LNCaP clone FGC (cell line): ENCODE results near the gene LHPP.

Experiments used
- DNase-seq: peaks from one replicate; pipeline ENCODE4 v3.0.0-alpha.2; 2011; ENCODE audit warnings: low read depth
- H3K4me3 ChIP-seq: 2 replicates; pipeline ENCODE4 v1.5.1; 2011; ENCODE audit warnings: mild to moderate bottlenecking, low read depth, low read length, control low read depth
- TF ChIP-seq, protein P1 (sequence below): IDR thresholded peaks from 2 replicates; pipeline ENCODE4 v1.5.1; 2012; ENCODE audit warnings: mild to moderate bottlenecking; ENCODE audit not compliant: control insufficient read depth, insufficient read depth; ENCODE audit errors: extremely low read depth

LHPP gene

DNA sequence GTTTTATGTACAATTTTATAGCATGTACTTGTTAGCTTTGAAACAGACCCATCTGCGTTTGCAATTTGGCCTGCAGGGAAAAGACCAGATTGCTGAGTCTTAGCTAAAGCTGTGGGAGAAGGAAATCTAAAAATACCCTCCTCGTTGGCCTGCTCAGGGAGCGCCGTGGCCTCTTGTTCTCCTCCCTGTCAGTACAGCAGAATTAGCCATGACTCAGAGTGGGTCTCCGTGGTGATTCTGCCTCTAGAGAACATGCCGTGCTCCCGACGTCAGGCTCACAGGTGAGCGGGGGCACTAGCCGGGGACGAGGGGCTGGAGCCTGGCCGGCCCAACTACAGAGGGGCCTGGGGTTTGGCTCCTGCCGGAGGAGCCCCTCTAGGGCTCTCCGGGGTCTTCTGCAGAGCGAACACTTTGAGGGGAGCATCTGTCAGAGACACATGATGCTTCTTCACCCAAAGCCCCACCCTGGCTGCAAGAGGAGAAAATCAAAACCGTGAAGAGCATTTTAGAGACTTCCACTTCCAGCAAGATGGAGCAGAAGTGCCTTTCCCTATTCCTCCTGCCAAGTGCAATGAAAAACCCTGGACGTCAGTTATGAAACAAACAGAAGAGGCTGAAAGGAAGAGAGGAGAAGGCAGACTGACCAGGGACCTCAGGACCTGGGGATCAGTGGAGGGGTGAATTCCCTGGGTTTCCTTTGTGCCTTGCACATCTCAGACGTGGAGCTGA lies 98.9 kb downstream of the LHPP start:
- no peak overlapping the region for H3K4me3 ChIP-seq
- DNase-seq, result no peak
- TF ChIP-seq, protein P1, sequence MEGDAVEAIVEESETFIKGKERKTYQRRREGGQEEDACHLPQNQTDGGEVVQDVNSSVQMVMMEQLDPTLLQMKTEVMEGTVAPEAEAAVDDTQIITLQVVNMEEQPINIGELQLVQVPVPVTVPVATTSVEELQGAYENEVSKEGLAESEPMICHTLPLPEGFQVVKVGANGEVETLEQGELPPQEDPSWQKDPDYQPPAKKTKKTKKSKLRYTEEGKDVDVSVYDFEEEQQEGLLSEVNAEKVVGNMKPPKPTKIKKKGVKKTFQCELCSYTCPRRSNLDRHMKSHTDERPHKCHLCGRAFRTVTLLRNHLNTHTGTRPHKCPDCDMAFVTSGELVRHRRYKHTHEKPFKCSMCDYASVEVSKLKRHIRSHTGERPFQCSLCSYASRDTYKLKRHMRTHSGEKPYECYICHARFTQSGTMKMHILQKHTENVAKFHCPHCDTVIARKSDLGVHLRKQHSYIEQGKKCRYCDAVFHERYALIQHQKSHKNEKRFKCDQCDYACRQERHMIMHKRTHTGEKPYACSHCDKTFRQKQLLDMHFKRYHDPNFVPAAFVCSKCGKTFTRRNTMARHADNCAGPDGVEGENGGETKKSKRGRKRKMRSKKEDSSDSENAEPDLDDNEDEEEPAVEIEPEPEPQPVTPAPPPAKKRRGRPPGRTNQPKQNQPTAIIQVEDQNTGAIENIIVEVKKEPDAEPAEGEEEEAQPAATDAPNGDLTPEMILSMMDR, result no peak

DNA sequence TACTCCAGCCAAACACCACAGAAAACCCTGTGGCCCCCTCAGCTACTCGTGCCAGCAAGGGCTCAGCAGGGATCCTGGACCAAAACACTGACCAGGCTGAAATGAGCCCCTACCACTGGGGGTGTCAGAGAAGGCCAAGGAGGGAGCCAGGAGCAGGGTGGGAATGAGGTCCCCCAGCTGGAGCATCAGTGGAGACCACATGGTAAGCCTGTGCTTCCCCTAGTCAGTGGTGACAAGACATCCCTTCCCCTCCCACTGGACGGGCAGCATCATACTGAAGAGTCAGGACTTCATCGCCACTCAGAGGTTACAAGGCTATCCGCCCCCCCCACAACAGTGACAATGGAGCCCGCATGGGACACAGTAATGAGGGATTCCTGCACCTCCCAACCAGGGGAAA lies 99.6 kb downstream of the LHPP start:
- H3K4me3 ChIP-seq, result no peak overlapping the region
- no peak for DNase-seq
- TF ChIP-seq, protein P1, result no peak

DNA sequence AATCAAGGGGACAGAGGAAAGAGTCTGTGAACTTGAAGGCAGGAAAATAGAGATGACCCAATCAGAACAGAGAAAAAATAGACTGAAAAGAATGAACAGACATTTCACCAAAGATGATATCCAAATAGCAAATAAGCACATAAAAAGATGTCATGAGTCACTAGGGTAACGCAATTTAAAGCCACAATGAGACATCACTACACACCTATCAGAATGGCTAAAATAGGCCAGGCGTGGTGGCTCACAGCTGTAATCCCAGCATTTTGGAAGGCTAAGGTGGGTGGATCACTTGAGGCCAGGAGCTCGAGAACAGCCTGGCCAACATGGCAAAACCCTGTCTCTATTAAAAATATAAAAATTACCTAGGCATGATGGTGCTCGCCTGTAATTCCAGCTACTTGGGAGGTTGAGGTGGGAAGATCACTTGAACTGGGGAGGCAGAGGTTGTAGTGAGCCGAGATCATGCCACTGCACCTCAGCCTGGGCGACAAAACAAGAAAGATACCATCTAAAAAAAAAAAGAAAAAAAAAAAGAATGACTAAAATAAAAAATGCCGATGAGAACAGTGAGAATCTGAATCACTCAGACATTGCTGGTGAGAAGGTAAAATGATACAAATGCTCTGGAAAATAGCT lies 100.9 kb downstream of the LHPP start:
- TF ChIP-seq, protein P1, result no peak
- H3K4me3 ChIP-seq, result no peak overlapping the region
- DNase-seq, result no peak

DNA sequence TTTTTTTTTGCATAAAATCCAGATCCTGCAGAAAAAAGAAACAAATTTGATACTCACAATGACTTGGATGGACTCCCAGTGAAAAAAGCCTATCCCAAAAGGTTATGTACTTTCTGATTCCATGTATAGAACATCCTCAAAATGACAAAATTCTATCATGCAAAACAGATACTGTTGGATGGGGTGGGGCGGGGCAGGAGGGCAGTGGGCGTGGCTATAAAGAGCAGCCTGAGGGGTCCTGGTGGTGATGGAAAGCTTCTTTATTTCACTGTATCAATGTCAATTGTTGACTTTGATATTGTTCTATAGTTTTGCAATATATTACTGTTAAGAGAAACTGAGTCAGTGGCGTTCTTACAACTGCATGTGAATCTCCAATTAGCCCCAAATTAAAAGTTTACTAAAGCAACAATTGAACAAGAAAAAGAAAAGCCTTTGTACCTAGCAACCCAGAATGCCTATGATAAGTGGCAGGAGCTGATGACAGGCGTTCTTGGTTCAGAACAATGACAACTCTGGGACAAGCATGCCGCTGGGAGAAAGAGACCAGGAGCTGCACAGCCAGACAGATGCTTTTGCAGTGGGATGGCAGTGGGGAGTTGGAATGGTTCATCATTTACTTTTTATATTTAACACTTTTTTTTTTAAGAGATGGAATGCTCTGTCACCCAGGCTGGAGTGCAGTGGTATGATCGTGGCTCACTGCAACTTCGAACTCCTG lies 101.9 kb downstream of the LHPP start:
- H3K4me3 ChIP-seq, result no peak overlapping the region
- DNase-seq, result no peak
- TF ChIP-seq, protein P1, result no peak

DNA sequence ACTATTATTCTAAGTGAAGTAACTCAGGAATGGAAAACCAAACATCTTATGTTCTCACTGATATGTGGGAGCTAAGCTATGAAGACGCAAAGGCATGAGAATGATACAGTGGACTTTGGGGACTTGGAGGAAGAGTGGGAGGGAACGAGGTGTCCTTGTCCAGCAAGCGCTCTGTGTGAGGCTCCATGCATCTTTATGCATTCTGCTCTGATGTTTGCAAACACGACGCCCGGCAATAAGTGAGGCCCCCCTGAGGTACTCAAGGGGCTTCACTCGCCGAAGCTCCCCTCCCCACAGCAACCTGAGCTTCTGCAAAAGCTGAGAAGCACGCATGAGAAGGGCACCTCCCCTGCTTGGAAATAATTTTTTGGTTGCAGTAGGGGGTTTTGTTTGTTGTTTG lies 103.3 kb downstream of the LHPP start:
- H3K4me3 ChIP-seq, result no peak overlapping the region
- TF ChIP-seq, protein P1, result no peak
- no peak for DNase-seq

DNA sequence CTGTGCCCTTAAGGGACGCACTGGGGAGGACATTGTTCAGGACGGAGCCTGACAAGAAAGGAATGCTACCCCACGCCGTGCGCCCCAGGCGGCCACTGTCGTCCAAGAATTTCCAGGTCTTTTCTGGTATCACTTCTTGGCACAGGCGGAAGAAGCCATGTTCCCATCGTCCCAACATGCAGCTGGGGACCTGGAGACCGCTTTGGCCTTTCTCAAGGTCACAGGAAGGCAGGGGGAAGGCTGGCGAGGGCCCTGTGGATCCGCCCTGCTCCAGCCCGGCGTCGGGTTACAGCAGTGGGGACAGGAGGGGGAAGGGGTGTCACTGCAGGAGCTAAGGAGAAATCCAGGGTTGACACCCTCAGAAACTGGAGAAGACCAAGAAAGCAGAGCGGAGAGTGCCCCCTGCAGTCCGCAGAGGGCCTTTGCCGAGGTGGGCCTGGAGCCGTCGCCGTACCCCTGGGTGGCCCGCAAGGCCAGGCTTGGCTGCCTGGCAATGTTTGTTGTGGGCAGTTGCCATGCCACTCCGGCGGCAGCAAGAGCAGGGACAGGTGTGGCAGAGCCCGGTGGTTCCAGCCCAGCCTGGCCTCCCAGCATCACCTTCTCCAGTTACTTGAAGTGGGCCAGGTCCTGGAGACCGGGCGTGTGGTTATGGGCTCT lies 104.1 kb downstream of the LHPP start:
- DNase-seq, result no peak
- no peak overlapping the region for H3K4me3 ChIP-seq
- TF ChIP-seq, protein P1, result peak; percentile 25; the same call in 1 of the 2 replicates
